HPDE6-E6E7 (cell line): Measurements from ENCODE around the gene HPCAL1.
A peak's percentile ranks its signal among the peaks of the same experiment; 100 is the strongest.
"Not testable (repeated sequence)": the region's sequence is repeated elsewhere in the genome, so short reads cannot be mapped to it uniquely, and the experiment has no call there.

ENCODE experiments used
- DNase-seq: peaks from one replicate; pipeline ENCODE4 v3.0.0; 2011; ENCODE audit warnings: missing footprints; ENCODE audit errors: extremely low spot score

The HPCAL1 gene

GRCh38 chr2:10284108-10284870, 18.4 kb upstream of the HPCAL1 start:
- DNase-seq, result no peak

- DNase-seq, result no peak
Measured at GRCh38 chr2:10285191-10285555, 17.5 kb upstream of the HPCAL1 start.

GRCh38 chr2:10285556-10286198, 17.0 kb upstream of the HPCAL1 start:
- no peak for DNase-seq

GRCh38 chr2:10286216-10287037, 16.3 kb upstream of the HPCAL1 start:
- no peak for DNase-seq

- no peak for DNase-seq
Measured at GRCh38 chr2:10287761-10288160, 14.9 kb upstream of the HPCAL1 start.

- no peak for DNase-seq
Measured at GRCh38 chr2:10288606-10289005, 14.1 kb upstream of the HPCAL1 start.

- DNase-seq, result no peak
Measured at GRCh38 chr2:10289352-10289751, 13.4 kb upstream of the HPCAL1 start.

- DNase-seq, result peak; percentile 78
Measured at GRCh38 chr2:10289891-10290290, 12.8 kb upstream of the HPCAL1 start.

- DNase-seq, result not testable (repeated sequence)
Measured at GRCh38 chr2:10291376-10291775, 11.3 kb upstream of the HPCAL1 start.

- no peak for DNase-seq
Measured at GRCh38 chr2:10292033-10292432, 10.7 kb upstream of the HPCAL1 start.

GRCh38 chr2:10293603-10294002, 9.1 kb upstream of the HPCAL1 start:
- DNase-seq, result no peak

GRCh38 chr2:10294077-10294476, 8.6 kb upstream of the HPCAL1 start:
- DNase-seq, result no peak

- not testable (repeated sequence) for DNase-seq
Measured at GRCh38 chr2:10295649-10296048, 7.1 kb upstream of the HPCAL1 start.

- no peak for DNase-seq
Measured at GRCh38 chr2:10296142-10296541, 6.6 kb upstream of the HPCAL1 start.

- DNase-seq, result no peak
Measured at GRCh38 chr2:10297191-10297830, 5.4 kb upstream of the HPCAL1 start.

GRCh38 chr2:10297959-10298531, 4.7 kb upstream of the HPCAL1 start:
- DNase-seq, result peak; percentile 80

- not testable (repeated sequence) for DNase-seq
Measured at GRCh38 chr2:10298777-10299176, 3.9 kb upstream of the HPCAL1 start.

GRCh38 chr2:10300328-10300920, 2.3 kb upstream of the HPCAL1 start:
- DNase-seq, result no peak

GRCh38 chr2:10300997-10301940, 1.4 kb upstream of the HPCAL1 start:
- DNase-seq, result no peak

GRCh38 chr2:10301941-10302478, 694 bp upstream of the HPCAL1 start:
- DNase-seq, result no peak
